ENCODE measurements around the gene FAM110A. TPM values are rescaled to one million over a fixed set of nuclear protein-coding genes. Genes with fewer than 3 reads are reported as not detected.

FAM110A gene
- total RNA-seq, 1 donor from 2014 or later: 1.9 TPM

DNA sequence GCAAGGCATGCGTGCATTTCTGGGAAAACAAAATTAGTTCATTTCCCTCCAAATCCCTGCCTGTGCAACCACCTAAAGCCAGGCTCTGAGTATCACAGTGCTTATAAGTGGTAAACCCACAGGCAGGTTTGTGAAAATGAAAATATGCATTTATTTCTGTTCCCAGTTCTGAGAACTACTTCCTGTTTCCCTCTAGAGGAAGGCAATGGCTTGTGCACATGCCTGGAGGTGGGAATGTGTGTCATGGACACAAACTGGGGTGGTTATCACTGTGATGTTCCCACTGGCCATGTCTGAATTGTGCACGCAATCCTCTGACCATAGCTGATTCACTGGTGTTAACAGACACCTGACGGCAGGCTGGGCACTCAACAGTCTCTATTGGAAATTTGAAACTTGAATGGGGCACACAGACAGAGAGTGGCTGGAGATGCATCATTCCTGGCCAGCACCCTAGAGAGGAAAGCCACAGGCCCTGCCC, 26.3 kb downstream of the FAM110A start:
- DNase-seq (no peak), ATAC-seq (ENCODE audit: poor library complexity) (no peak)
- intact Hi-C loops (cut with DNase I): no loop called here

DNA sequence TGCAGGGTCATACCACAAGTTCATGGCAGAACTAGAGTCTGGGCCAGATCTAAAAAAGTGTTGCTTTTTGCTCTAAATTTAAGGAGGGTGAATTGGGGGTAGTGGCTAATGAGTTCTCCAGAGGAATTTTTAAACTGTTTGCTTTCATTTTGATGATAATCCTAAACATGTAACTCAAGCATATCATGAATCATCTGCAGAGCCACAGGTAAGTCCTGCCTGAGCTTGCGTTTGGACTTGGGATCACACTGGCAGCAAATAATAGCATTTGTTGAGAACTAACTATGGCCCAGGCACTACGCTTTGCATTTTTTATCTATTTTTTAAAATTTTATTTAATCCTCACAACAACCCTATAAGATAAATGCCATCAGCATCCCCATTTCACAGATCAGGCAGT, 27.4 kb downstream of the FAM110A start:
- ATAC-seq (ENCODE audit: poor library complexity): no peak
- DNase-seq: no peak
- intact Hi-C loops (cut with DNase I): no loop called here

DNA sequence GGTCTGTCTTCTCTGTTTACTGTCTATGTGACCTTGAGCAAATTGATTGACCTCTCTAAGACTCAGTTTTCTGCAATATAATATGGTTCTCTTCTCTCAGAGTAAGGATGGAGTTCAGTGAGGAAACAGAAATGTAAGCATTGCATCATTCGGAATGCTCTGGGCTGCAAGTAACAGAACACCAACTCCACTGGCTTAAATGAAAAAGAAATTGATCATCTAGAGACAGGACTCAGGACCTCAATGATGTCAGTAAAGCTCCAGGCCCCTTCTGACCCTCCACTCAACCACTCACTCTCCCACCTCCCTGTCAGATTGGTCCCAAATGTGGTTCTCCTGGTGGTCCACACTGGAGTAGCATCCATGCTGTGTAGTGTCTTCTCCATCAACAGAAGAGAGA, 31.9 kb downstream of the FAM110A start:
- intact Hi-C loops (cut with DNase I): no loop called here
- DNase-seq (no peak), ATAC-seq (ENCODE audit: poor library complexity) (no peak)

DNA sequence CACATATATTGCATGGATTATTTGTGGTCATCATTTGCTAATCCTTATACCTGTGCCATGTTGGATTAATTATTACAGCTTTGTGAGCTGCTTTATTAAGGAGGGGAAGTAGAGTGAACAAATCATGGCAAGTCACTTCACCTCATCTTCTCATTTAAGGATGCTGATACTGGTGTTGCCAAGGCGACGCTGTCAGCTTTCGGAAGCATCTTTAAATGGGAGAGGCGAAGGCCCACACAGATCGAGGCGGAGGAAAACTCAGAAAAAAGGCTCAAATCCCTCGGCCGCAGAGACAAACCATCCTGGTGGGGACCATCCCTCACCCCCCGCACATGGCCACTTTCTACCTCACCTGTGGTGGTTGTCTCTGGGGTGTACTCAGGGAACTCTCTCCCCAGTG, 34.8 kb downstream of the FAM110A start:
- no peak for DNase-seq
- intact Hi-C loops (cut with DNase I): no loop called here
- no peak for ATAC-seq (ENCODE audit: poor library complexity)

DNA sequence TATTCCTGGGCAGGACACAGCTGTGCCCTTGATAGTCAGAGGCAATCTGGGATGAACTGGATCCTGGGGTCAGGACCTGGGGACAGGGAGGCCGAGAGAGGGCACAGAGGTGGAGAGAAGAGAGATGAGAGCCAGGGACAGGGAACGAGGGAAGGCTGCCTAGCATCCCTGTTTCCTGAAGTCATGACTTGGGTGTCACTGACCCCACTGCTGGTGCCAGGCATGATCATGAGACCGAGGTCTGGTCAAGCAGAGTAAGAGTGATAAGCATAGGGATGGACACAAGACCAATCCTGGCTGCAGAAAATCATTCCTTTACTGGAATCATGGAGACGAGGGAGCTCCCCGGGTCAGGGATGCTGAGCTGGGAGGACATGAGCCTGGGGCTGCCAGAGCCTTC, 36.1 kb downstream of the FAM110A start:
- DNase-seq (no peak), ATAC-seq (ENCODE audit: poor library complexity) (no peak)
- intact Hi-C loops (cut with DNase I): no loop called here

DNA sequence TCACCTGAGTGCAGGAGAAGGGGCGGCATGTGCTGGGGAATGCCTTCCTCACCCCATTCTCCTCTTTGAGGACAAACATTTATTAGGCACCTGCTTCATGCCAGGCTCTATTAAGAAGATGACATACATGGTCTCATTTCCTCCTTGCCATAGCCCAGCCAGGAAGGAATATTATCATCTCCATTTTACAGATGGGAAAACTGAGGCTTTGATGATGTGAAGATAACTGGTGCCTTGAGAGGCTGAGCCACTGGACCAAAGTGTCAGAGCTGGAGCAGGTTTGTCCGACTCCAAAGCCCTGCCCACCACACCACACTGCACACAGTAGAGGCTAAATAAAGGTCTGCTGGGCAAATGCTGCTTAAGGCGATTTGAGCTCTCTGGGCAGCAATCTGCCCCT, 37.2 kb downstream of the FAM110A start:
- DNase-seq: no peak
- intact Hi-C loops (cut with DNase I): no loop called here
- ATAC-seq (ENCODE audit: poor library complexity): no peak

DNA sequence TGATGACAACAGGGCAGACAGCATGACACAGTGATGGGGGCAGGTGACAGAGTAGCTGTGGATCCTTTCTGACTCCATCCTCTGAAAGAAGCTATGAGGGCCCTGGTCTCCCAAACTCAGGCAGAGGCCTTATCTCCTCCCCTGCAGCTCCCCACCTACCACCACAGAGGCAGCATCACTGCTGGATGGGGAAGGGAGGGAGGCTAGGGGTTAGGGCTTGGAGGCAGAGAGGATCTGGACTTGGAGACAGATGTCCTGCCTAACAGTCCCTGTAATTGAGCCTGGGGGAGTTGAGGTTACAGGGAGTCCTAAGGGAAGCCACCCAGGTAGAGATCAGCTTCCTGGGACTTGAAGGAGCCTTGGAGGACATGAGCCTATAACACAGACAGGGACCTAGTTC, 37.9 kb downstream of the FAM110A start:
- ATAC-seq (ENCODE audit: poor library complexity) (no peak), DNase-seq (no peak)
- intact Hi-C loops (cut with DNase I): no loop called here

DNA sequence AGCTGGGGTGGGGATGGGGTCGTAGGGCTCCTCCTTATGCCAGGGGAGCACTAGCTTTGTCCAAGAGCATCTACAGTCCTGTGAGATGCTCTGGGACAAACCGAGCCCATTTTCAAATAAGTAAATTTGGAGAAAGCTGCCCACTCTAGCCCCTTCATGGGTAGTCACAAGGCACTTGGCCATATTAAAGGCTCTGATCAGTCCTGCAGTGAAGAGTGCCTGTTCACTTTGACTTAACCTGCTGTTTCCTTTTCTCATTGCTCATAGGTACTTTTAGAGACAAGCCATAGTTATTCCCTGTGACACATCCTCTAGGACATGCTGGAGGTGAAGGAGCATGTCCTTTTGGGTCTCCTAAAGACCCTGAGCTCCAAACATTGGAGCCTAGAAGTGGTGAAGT, 38.4 kb downstream of the FAM110A start:
- intact Hi-C loops (cut with DNase I): no loop called here
- ATAC-seq (ENCODE audit: poor library complexity): no peak
- no peak for DNase-seq

DNA sequence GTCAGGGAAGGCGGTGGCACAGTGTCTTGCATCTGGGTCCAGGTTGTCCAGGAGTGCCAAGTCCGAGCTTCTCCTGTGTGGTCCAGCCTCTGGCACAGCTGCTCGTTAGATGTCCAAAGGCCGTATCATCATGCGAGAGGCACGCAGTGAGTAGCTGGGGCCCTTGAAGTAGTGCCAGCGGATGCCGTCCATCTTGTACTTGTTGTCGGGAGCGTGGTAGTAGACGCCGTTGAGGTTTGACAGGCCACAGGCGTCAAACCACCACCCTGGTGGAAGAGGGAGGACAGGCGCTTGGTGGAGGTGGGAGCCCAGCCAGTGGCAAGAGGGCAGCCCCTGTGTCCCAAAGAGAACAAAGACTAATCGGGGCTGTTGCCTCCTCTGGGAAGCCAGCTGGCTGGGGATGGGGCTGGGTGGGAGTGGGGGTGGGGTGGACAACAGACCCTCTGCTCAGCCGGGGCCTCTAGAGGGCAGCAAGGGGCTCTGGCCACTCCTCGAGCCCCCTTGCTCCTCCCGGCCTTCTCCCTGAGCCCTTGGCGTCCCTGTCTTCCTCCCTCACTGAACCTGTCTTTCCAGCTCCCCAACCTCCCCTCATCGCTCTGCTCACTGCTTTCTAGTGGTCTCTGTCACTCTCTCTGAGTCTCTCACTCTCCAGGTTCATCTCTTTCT, 39.5 kb downstream of the FAM110A start:
- DNase-seq: no peak
- ATAC-seq (ENCODE audit: poor library complexity): no peak
- intact Hi-C loops (cut with DNase I): no loop called here

DNA sequence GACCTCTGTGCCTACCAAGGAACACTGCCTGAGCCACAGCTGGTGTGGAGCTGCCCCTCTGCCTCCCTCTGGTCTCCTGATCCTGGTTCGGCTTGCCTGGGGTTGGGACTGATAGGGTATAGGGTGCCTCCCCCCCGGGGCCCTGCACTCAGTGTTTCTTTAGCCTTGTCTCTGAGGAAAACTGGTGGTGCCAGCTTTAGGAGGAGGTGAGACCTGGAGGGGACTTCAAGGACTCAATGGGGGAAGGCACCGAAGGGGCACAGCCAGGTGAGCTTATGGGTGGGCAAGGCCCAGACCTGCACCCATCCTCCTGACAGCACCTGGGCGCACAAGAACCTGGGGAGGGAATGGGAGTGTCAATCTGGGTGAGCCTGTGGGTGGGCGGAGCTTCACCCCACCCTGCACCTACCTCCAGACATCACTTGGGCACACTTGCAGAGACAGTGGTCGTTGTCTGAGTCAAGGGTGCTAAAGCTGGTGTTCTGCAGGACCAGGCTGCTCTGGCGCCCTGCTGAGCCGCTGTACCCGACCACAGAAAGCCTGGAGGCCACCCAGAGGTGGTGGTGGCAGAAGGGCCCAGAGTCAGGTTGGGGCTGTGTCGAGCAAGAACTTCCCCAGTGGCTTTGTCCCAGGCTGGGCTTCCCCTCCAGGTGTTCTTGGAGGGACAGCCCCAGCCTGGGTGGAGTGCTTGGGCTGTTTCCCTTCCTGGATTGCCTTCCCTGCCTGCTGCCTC, 40.5 kb downstream of the FAM110A start:
- no peak for ATAC-seq (ENCODE audit: poor library complexity)
- intact Hi-C loops (cut with DNase I): no loop called here
- no peak for DNase-seq

DNA sequence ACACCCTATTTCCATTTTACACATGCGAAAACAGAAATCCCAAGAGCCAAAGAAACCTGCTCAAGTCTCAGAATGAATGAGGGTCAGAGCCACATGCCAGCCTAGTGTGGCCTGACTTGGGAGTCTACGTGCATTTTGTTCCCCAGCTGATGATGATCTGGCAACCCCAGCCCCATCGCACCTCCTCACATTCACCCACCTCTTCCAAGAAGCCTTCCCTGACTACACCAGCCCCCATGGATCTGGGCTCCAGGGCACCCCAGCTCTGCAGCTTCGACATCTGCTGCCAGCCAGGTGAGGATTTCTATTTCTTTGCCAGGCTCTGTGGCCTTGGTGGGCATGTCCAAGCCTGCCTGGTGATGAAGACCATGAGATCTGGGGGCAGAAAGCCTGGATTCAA, 41.6 kb downstream of the FAM110A start:
- intact Hi-C loops (cut with DNase I): no loop called here
- no peak for ATAC-seq (ENCODE audit: poor library complexity)
- no peak for DNase-seq

DNA sequence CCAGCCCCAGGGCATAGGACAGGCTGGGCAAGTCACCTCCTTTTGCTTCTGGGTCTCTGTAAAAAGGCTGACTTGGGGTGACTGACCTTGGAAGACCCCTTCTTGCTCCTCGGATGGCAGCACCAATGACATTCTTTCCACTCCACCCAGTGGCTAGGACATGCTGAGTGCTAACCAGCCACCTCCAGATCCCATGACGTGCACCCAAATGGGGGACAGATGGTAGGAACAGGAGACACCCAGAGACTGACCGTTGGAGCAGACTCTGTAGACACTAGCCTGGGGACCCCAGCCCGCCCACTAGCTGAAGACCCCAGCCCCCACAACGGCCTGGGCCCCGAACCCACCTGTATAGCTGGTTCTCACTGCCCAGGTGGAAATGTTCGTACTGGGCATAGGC, 44.3 kb downstream of the FAM110A start:
- DNase-seq (no peak), ATAC-seq (ENCODE audit: poor library complexity) (no peak)
- intact Hi-C loops (cut with DNase I): no loop called here

DNA sequence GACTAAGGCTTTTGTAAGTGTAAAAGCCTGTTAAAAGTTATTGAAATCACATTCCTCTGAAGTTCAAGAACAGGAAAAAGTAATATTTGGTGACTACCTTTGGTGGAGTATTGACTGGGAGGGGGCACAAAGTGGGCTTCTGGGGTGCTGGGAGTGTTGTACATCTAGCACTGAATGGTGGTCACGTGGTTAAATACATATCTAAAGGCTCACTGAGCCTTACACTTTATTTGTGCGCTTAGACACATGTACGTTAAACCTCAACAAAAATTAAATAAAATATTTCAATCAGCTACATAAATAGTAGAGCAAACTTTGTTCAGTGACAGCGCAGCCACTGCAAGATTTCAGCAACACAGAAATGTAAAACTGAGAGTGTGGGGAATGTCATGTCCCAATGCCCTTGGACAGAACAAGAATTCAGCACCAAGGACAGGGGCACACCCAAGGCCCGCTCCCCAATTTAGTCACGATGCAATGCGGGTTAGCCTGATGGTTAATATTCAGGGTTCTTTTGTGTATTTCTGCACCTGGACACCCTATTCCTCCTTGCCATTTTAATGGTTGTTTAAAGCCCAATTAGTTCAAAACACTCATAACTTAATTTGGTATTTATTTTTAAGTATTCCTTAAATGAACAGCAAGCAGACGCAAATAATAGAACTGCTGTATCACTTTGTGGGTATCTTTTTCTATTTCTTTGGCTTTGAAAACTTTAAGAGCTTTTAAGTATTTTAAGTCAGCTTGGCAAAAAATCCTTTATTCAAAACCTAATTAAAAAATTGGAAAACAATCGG, 45.2 kb downstream of the FAM110A start:
- intact Hi-C loops (cut with DNase I): no loop called here
- ATAC-seq (ENCODE audit: poor library complexity) (no peak), DNase-seq (no peak)

DNA sequence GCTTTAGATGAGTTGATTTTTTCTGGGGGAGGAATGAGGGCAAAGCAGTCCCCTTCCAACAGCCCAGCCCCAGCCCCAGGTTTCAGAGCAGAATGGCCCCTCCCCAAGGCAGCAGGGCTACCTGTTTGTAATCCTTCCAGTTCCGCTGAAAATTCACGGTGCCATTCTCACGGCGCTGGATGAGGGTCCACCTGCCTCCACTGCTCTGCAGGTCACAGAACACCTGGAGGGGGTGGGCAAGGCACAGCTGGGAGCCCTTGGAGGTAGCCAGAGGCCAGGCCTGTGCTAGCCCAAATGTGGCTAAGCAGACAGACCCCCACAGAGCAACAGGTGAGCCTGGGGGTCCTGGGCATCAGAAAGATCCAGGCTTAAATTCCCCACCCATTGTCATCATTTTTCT, 46.1 kb downstream of the FAM110A start:
- ATAC-seq (ENCODE audit: poor library complexity): no peak
- no peak for DNase-seq
- intact Hi-C loops (cut with DNase I): no loop called here

DNA sequence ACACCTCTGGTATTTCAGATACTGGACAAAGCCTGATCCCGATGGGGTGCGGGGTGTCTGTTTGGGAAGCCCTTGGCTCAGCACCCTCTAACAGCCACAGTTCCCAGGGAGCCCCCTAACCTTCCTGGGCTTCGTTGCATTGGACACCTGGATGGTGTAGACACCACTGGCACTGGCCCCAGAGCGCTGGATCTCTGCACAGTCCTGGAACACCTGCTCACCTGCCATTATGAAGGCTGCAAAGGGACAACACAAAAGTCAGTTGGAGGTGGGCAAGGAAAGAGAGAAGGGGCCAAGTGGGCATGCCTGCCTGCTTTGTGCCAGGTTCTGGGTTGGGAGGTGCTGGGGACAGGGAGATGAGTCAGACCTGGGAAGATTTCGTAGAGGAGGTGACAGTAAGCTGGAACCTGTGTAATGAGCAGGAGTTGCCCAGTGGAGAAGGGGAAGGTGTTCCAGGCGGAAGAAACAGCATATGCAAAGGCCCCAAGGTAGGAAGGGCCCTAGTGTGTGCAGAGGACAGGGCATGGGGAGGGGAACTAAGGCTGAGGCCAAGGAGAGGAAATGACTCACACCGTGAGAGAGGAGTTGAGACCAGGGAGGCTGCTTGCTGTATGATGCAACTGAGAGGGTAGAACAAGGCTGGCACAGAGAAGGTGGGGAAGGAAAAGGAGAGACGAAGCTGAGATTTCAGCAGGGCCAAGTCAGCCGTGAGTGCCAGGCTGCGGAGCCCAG, 47.7 kb downstream of the FAM110A start:
- no peak for ATAC-seq (ENCODE audit: poor library complexity)
- intact Hi-C loops (cut with DNase I): no loop called here
- DNase-seq: no peak

DNA sequence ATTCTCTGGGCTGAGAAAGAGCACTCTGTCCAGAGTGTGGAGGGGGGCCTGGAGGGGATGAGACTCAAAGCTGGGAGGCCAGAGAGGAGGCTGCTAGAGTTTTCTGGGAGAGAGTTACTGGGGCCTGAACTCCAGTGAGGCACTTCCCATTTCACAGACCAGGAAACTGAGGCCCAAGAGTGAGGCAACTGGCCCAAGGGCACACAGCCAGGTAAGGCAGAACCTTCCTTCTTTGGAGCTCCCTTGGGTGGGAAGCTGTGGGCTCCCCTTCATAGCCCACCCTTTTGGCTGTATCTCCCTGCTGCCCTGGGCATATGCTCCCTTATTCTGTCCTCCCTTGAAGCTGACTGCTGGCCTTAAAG, 48.2 kb downstream of the FAM110A start:
- ATAC-seq (ENCODE audit: poor library complexity): no peak
- DNase-seq: no peak
- intact Hi-C loops (cut with DNase I): no loop called here

DNA sequence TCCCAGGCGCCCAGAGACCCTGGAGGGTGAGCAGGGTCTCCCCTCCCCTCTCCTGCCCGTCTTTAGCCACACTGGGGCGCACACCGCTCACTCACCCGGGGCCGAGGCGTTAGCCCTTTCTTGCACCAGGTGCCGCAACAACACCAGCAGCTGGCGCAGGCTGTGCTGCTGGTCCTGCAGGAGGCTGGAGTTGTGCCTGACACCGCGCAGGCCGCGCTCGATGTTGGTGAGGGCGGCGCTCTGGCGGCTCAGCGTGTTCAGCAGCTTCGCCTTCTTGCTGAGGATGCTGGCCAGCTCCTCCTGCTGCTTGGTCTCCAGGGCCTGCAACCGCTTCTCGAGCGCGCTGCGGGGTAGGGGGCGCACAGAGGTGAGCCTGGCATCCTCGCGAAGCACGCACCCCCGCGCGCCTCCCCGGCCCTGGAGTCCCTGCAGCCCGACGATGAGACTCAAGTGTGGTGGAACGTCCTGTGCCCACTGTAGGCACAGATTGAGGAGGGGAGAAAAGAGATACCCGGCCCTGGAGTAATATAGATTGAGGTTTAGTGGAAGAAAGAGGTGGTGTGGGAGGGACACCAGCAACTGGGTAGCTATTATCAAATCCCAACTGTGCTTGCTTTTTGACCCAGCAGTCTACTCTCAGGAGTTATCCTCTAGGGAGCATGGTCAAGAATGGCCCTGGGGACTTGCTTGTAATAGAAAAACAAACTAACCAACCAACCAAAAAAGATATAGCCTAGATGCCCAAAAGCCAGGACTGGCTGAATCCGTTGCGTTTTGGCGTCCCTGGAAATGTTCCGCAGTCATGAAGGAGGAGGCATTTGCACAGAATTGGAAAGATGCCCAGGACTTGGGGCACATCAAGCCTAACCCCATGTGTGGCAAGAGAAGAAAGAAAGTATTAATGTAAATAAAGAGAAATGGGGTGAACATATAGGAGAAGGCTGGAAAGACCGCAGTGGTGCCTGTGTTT, 51.8 kb downstream of the FAM110A start:
- ATAC-seq (ENCODE audit: poor library complexity) (peak; percentile 78), DNase-seq (peak; percentile 82)
- intact Hi-C loops (cut with DNase I): no loop called here

DNA sequence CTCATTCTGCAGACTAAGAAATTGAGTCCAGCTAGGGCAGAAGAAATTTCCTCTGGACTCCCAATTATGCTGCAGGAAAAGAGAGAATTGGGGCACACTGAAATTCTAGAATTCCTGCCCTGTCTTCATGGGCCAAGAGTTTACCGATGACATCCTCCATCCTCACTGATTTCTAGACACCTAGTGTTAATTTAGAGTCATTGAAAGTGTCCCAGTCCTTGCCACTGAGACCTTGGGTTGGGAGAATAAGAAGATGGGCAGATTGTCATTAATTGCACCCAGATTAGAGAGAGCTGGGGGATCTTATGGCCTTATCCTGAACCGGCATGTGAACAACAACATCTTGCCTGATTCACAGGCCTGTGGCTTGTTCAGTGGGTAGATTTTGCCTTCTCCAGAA, 53.6 kb downstream of the FAM110A start:
- DNase-seq (no peak), ATAC-seq (ENCODE audit: poor library complexity) (no peak)
- intact Hi-C loops (cut with DNase I): no loop called here
